BE2C (cell line): ENCODE measurements around the gene LIPT2.

ENCODE experiments used
- DNase-seq: peaks from one replicate; pipeline ENCODE4 v3.0.0-alpha.2; 2020
- H3K27me3 ChIP-seq: fragments of 250-450 bp; sonication (Bioruptor Pico); 2 replicates; pipeline ENCODE4 v1.5.1; 2020; ENCODE audit warnings: mild to moderate bottlenecking
- H3K36me3 ChIP-seq: fragments of 250-450 bp; sonication (Bioruptor Pico); 2 replicates; pipeline ENCODE4 v1.5.1; 2020; ENCODE audit warnings: mild to moderate bottlenecking
- H3K4me1 ChIP-seq: fragments of 250-450 bp; sonication (Bioruptor Pico); 2 replicates; pipeline ENCODE4 v1.5.1; 2020
- H3K4me3 ChIP-seq: 2 replicates; pipeline ENCODE4 v1.5.1; 2011; ENCODE audit warnings: low read depth, low read length
- H3K9me3 ChIP-seq: fragments of 250-450 bp; sonication (Bioruptor Pico); 2 replicates; pipeline ENCODE4 v1.5.1; 2020
- CTCF ChIP-seq: IDR thresholded peaks from 2 replicates; pipeline ENCODE4 v1.5.1; 2012; ENCODE audit warnings: mild to moderate bottlenecking, low read depth, low read length

The LIPT2 gene

GRCh38 chr11:74446532-74446938 is 47.0 kb downstream of the LIPT2 start:
- Histone ChIP-seq H3K27me3 (no peaks in the 10 kb centered on the region), H3K4me3 (no peak overlapping the region), H3K9me3 (no peaks in the 10 kb centered on the region), H3K4me1 (peaks cover 29% of the 10 kb centered on the region), H3K36me3 (no peaks in the 10 kb centered on the region)
- DNase-seq, result peak; percentile 49
- no peak for TF ChIP-seq CTCF

- no peaks in the 10 kb centered on the region for H3K27me3 ChIP-seq
These were observed 49.2 kb downstream of the LIPT2 start for GRCh38 chr11:74444173-74444826.

GRCh38 chr11:74443071-74443864 is 50.3 kb downstream of the LIPT2 start:
- no peak overlapping the region for H3K4me3 ChIP-seq
- no peaks in the 10 kb centered on the region for H3K36me3 ChIP-seq
- TF ChIP-seq CTCF, result peak; percentile 63
- peak; percentile 58 for DNase-seq
- H3K9me3 ChIP-seq, result no peaks in the 10 kb centered on the region
- no peaks in the 10 kb centered on the region for H3K27me3 ChIP-seq
- H3K4me1 ChIP-seq, result peaks cover 26% of the 10 kb centered on the region

More at GRCh38 chr11:74444173-74444826, 49.2 kb downstream of the LIPT2 start:
- Histone ChIP-seq H3K9me3 (no peaks in the 10 kb centered on the region), H3K4me3 (no peak overlapping the region), H3K4me1 (peaks cover 29% of the 10 kb centered on the region), H3K36me3 (no peaks in the 10 kb centered on the region)
- DNase-seq, result no peak
- no peak for TF ChIP-seq CTCF

GRCh38 chr11:74442636-74443035 is 50.9 kb downstream of the LIPT2 start:
- H3K36me3 ChIP-seq, result no peaks in the 10 kb centered on the region
- H3K9me3 ChIP-seq, result no peaks in the 10 kb centered on the region
- DNase-seq, result no peak
- no peaks in the 10 kb centered on the region for H3K27me3 ChIP-seq
- peaks cover 22% of the 10 kb centered on the region for H3K4me1 ChIP-seq
- TF ChIP-seq CTCF, result no peak
- no peak overlapping the region for H3K4me3 ChIP-seq
